Activated CD4-positive, alpha-beta memory T cell treated with anti-CD3 and anti-CD28 coated beads, Interleukin-2, amount 10 ng/mL, durations not matched to agents 7 days and 5 days (primary cell): ENCODE measurements around the gene SLC6A19. TPM values are rescaled to one million over a fixed set of nuclear protein-coding genes. Genes with fewer than 3 reads are reported as not detected.

Source experiments
- CTCF ChIA-PET: fragments of 350-600 bp; sonication (Branson Sonifier 250); formaldehyde crosslinking; loops from one replicate; lab custom pipeline; 2021; ENCODE audit warnings: antibody characterized with exemption, inconsistent platforms; lab: Charles Lee
- POLR2A ChIA-PET: fragments of 350-600 bp; sonication (Branson Sonifier 250); formaldehyde crosslinking; loops from one replicate; lab custom pipeline; 2021; ENCODE audit warnings: antibody characterized with exemption; lab: Charles Lee
- DNase-seq: peaks from one replicate; pipeline ENCODE4 v3.0.0-alpha.2; 2020
- H3K27ac Mint-ChIP-seq: one replicate; pipeline ENCODE4 v1.8.0; 2021; ENCODE audit warnings: mild to moderate bottlenecking, mixed read lengths
- H3K27me3 Mint-ChIP-seq: one replicate; pipeline ENCODE4 v1.8.0; 2021; ENCODE audit warnings: mixed read lengths
- H3K36me3 Mint-ChIP-seq: one replicate; pipeline ENCODE4 v1.8.0; 2021; ENCODE audit warnings: low read depth, mixed read lengths
- H3K4me1 Mint-ChIP-seq: one replicate; pipeline ENCODE4 v1.8.0; 2021; ENCODE audit warnings: mixed read lengths
- H3K4me3 Mint-ChIP-seq: one replicate; pipeline ENCODE4 v1.8.0; 2021; ENCODE audit warnings: mild to moderate bottlenecking, mixed read lengths
- H3K9me3 Mint-ChIP-seq: one replicate; pipeline ENCODE4 v1.8.0; 2021; ENCODE audit warnings: mixed read lengths
- total RNA-seq, 2 experiments: library from RNA; stranded (reverse); gene quantifications; one replicate each; pipeline ENCODE4 v1.2.3, GENCODE V29; 2021

Gene SLC6A19
- total RNA-seq, 2 experiments from 2014 or later = not detected

GRCh38 chr5:1239505-1240251 lies 38.3 kb downstream of the SLC6A19 start:
- ChIA-PET POLR2A (no interaction called here), CTCF (no interaction called here)
- no peaks in the 10 kb centered on the region for H3K36me3 Mint-ChIP-seq
- peaks cover 7% of the 10 kb centered on the region for H3K9me3 Mint-ChIP-seq
- no peak overlapping the region for H3K4me3 Mint-ChIP-seq
- no peaks in the 10 kb centered on the region for H3K4me1 Mint-ChIP-seq
- no peak for DNase-seq
- H3K27ac Mint-ChIP-seq = no peak overlapping the region
- no peaks in the 10 kb centered on the region for H3K27me3 Mint-ChIP-seq

GRCh38 chr5:1240496-1241260 lies 39.3 kb downstream of the SLC6A19 start:
- no peak overlapping the region for H3K4me3 Mint-ChIP-seq
- ChIA-PET POLR2A (no interaction called here), CTCF (no interaction called here)
- peaks cover 5% of the 10 kb centered on the region for H3K9me3 Mint-ChIP-seq
- no peaks in the 10 kb centered on the region for H3K36me3 Mint-ChIP-seq
- H3K27me3 Mint-ChIP-seq = no peaks in the 10 kb centered on the region
- DNase-seq = no peak
- H3K27ac Mint-ChIP-seq = no peak overlapping the region
- no peaks in the 10 kb centered on the region for H3K4me1 Mint-ChIP-seq

- Mint-ChIP-seq H3K36me3 (no peaks in the 10 kb centered on the region), H3K9me3 (no peaks in the 10 kb centered on the region), H3K27ac (no peak overlapping the region), H3K4me3 (no peak overlapping the region), H3K27me3 (no peaks in the 10 kb centered on the region), H3K4me1 (no peaks in the 10 kb centered on the region)
- ChIA-PET POLR2A (no interaction called here), CTCF (no interaction called here)
- no peak for DNase-seq
Observed at GRCh38 chr5:1241509-1242080, 40.2 kb downstream of the SLC6A19 start.

GRCh38 chr5:1242733-1243486 lies 41.5 kb downstream of the SLC6A19 start:
- no peaks in the 10 kb centered on the region for H3K4me1 Mint-ChIP-seq
- CTCF ChIA-PET = no interaction called here
- no peak overlapping the region for H3K4me3 Mint-ChIP-seq
- DNase-seq = no peak
- peaks cover 6% of the 10 kb centered on the region for H3K27me3 Mint-ChIP-seq
- POLR2A ChIA-PET = no interaction called here
- H3K27ac Mint-ChIP-seq = no peak overlapping the region
- H3K9me3 Mint-ChIP-seq = no peaks in the 10 kb centered on the region
- no peaks in the 10 kb centered on the region for H3K36me3 Mint-ChIP-seq

- no peaks in the 10 kb centered on the region for H3K9me3 Mint-ChIP-seq
- H3K36me3 Mint-ChIP-seq = no peaks in the 10 kb centered on the region
- POLR2A ChIA-PET = no interaction called here
- CTCF ChIA-PET = no interaction called here
- H3K27ac Mint-ChIP-seq = no peak overlapping the region
- peaks cover 6% of the 10 kb centered on the region for H3K27me3 Mint-ChIP-seq
- no peaks in the 10 kb centered on the region for H3K4me1 Mint-ChIP-seq
- DNase-seq = no peak
- H3K4me3 Mint-ChIP-seq = no peak overlapping the region
Observed at GRCh38 chr5:1243487-1244130, 42.2 kb downstream of the SLC6A19 start.

- H3K4me1 Mint-ChIP-seq = no peaks in the 10 kb centered on the region
- CTCF ChIA-PET = no interaction called here
- DNase-seq = no peak
- no peaks in the 10 kb centered on the region for H3K9me3 Mint-ChIP-seq
- H3K27ac Mint-ChIP-seq = no peak overlapping the region
- peaks cover 6% of the 10 kb centered on the region for H3K27me3 Mint-ChIP-seq
- no peak overlapping the region for H3K4me3 Mint-ChIP-seq
- H3K36me3 Mint-ChIP-seq = no peaks in the 10 kb centered on the region
- POLR2A ChIA-PET = no interaction called here
Observed at GRCh38 chr5:1244255-1244654, 42.9 kb downstream of the SLC6A19 start.

GRCh38 chr5:1244976-1245375 lies 43.6 kb downstream of the SLC6A19 start:
- no peak overlapping the region for H3K4me3 Mint-ChIP-seq
- POLR2A ChIA-PET = no interaction called here
- CTCF ChIA-PET = no interaction called here
- DNase-seq = no peak
- no peak overlapping the region for H3K27ac Mint-ChIP-seq
- no peaks in the 10 kb centered on the region for H3K4me1 Mint-ChIP-seq
- H3K36me3 Mint-ChIP-seq = no peaks in the 10 kb centered on the region
- H3K9me3 Mint-ChIP-seq = no peaks in the 10 kb centered on the region
- peaks cover 6% of the 10 kb centered on the region for H3K27me3 Mint-ChIP-seq

GRCh38 chr5:1245905-1246576 lies 44.6 kb downstream of the SLC6A19 start:
- Mint-ChIP-seq H3K4me3 (no peak overlapping the region), H3K36me3 (no peaks in the 10 kb centered on the region), H3K27me3 (peaks cover 6% of the 10 kb centered on the region), H3K4me1 (no peaks in the 10 kb centered on the region), H3K9me3 (no peaks in the 10 kb centered on the region), H3K27ac (no peak overlapping the region)
- ChIA-PET POLR2A (no interaction called here), CTCF (no interaction called here)
- no peak for DNase-seq

- Mint-ChIP-seq H3K27ac (no peak overlapping the region), H3K9me3 (no peaks in the 10 kb centered on the region), H3K4me3 (no peak overlapping the region), H3K36me3 (no peaks in the 10 kb centered on the region), H3K27me3 (peaks cover 6% of the 10 kb centered on the region), H3K4me1 (no peaks in the 10 kb centered on the region)
- peak; percentile 28 for DNase-seq
- ChIA-PET CTCF (no interaction called here), POLR2A (no interaction called here)
Observed at GRCh38 chr5:1246711-1247431, 45.5 kb downstream of the SLC6A19 start.

- DNase-seq = no peak
- H3K4me1 Mint-ChIP-seq = peaks cover 2% of the 10 kb centered on the region
Observed at GRCh38 chr5:1247811-1248210, 46.4 kb downstream of the SLC6A19 start.

GRCh38 chr5:1249366-1250280 lies 48.2 kb downstream of the SLC6A19 start:
- H3K9me3 Mint-ChIP-seq = no peaks in the 10 kb centered on the region
- CTCF ChIA-PET = no interaction called here
- H3K36me3 Mint-ChIP-seq = no peaks in the 10 kb centered on the region
- no peak overlapping the region for H3K27ac Mint-ChIP-seq
- peaks cover 6% of the 10 kb centered on the region for H3K4me1 Mint-ChIP-seq
- no peak for DNase-seq
- H3K4me3 Mint-ChIP-seq = no peak overlapping the region
- POLR2A ChIA-PET = no interaction called here
- peaks cover 6% of the 10 kb centered on the region for H3K27me3 Mint-ChIP-seq

More at GRCh38 chr5:1247811-1248210, 46.4 kb downstream of the SLC6A19 start:
- ChIA-PET CTCF (no interaction called here), POLR2A (no interaction called here)
- no peaks in the 10 kb centered on the region for H3K36me3 Mint-ChIP-seq
- no peak overlapping the region for H3K27ac Mint-ChIP-seq
- peaks cover 6% of the 10 kb centered on the region for H3K27me3 Mint-ChIP-seq
- no peaks in the 10 kb centered on the region for H3K9me3 Mint-ChIP-seq
- no peak overlapping the region for H3K4me3 Mint-ChIP-seq
